K562 (cell line): ENCODE results near the gene ZNF853. TPM values are rescaled to one million over a fixed set of nuclear protein-coding genes. Genes with fewer than 3 reads are reported as not detected.

Experiments
- ATAC-seq: fragments of 200-7000 bp; cut with Tn5 transposase; 3 replicates; pipeline ENCODE4 v1.9.1; 2020; ENCODE audit warnings: moderate library complexity
- Bru-seq: library from RNA; stranded (reverse); fragments of 400-500 nt; gene quantifications from one replicate; lab custom pipeline; 2021; lab: Mats Ljungman, UMichigan
- BruChase-seq, 2 experiments: library from RNA; stranded (reverse); fragments of 400-500 nt; gene quantifications; one replicate each; lab custom pipeline; 2021; lab: Mats Ljungman, UMichigan
- BruUV-seq: library from RNA; stranded (reverse); fragments of 400-500 nt; replicated peaks from 2 replicates; lab custom pipeline; 2021; lab: Mats Ljungman, UMichigan
- CTCF ChIA-PET: fragments of 300-600 bp; formaldehyde crosslinking; extraction: SDS; loops from one replicate; lab custom pipeline; 2021; ENCODE audit warnings: low intra/inter-chr PET ratio; lab: Yijun Ruan, JAX
- POLR2A ChIA-PET: fragments of 300-600, 350-650 bp; sonication (Branson Sonifier 250); formaldehyde crosslinking; extraction: SDS; loops from one replicate; lab custom pipeline; 2021; ENCODE audit warnings: antibody characterized with exemption, inconsistent platforms; lab: Yijun Ruan, JAX
- DNase-seq, 4 experiments: peaks; one replicate each; pipeline versions ENCODE4 v3.0.0 to v3.0.0-alpha.2; 2011 to 2018; ENCODE audit warnings: low spot score in 3 of 4, mixed read lengths in 3 of 4; ENCODE audit errors: extremely low read depth in 1 of 4
- FAIRE-seq: peaks from 2 replicates; lab custom pipeline; 2011; peaks lifted over from hg19 to GRCh38; lab: Jason Lieb, UNC
- H2AFZ ChIP-seq: 2 replicates; pipeline ENCODE4 v1.6.0; 2011; ENCODE audit warnings: low read depth, low read length, control low read depth, inconsistent platforms
- H3K27ac ChIP-seq: fragments of 200-600 bp; 3 replicates; pipeline ENCODE4 v1.8.0; 2011; ENCODE audit warnings: low read depth, mild to moderate bottlenecking, control low read depth, inconsistent platforms, low read length, moderate library complexity, mixed read lengths; ENCODE audit errors: extremely low read depth
- H3K27me3 ChIP-seq, 2 experiments: fragments of 300-600 bp in 1 of 2; 2 replicates in 1 of 2; 3 replicates in 1 of 2; pipeline versions ENCODE4 v1.6.0 to v1.8.0; 2011; ENCODE audit warnings: inconsistent platforms in 2 of 2, low read length in 2 of 2, mild to moderate bottlenecking in 1 of 2, mixed read lengths in 1 of 2, moderate library complexity in 1 of 2; ENCODE audit not compliant: control insufficient read depth in 2 of 2, insufficient read depth in 2 of 2
- H3K36me3 ChIP-seq: fragments of 300-600 bp; 3 replicates; pipeline ENCODE4 v1.8.0; 2011; ENCODE audit warnings: mild to moderate bottlenecking, low read length, inconsistent platforms; ENCODE audit not compliant: control insufficient read depth, insufficient read depth
- H3K4me1 ChIP-seq, 2 experiments: fragments of 200-600 bp in 1 of 2; replicated peaks in 1 of 2; 2 replicates in 1 of 2; 3 replicates in 1 of 2; pipeline versions ENCODE4 v1.5.1 to v1.8.0; 2011; ENCODE audit warnings: inconsistent platforms in 2 of 2, low read length in 2 of 2, mild to moderate bottlenecking in 1 of 2, mixed read lengths in 1 of 2, moderate library complexity in 1 of 2; ENCODE audit not compliant: control insufficient read depth in 2 of 2, insufficient read depth in 2 of 2
- H3K4me2 ChIP-seq: 2 replicates; pipeline ENCODE4 v1.6.1; 2011; ENCODE audit warnings: low read length, control low read depth, inconsistent platforms, mixed read lengths; ENCODE audit not compliant: insufficient read depth
- H3K4me3 ChIP-seq: fragments of 200-600 bp; sonication (generic), shearing (Covaris generic); 2 replicates; pipeline ENCODE4 v1.5.1; 2016; ENCODE audit warnings: control low read depth, inconsistent platforms
- H3K79me2 ChIP-seq: fragments of 200-600 bp; 3 replicates; pipeline ENCODE4 v1.8.0; 2011; ENCODE audit warnings: low read length, inconsistent platforms; ENCODE audit not compliant: control insufficient read depth, insufficient read depth
- H3K9ac ChIP-seq, 2 experiments: 2 replicates each; pipeline versions ENCODE4 v1.6.0 to v1.6.1; 2011; ENCODE audit warnings: low read depth in 2 of 2, low read length in 2 of 2, control low read depth in 1 of 2, inconsistent platforms in 1 of 2, mild to moderate bottlenecking in 1 of 2, mixed read lengths in 1 of 2; ENCODE audit not compliant: insufficient read depth in 1 of 2
- H3K9me1 ChIP-seq: one replicate; pipeline ENCODE4 v1.6.0; 2011; ENCODE audit warnings: inconsistent platforms, mild to moderate bottlenecking, low read length, moderate library complexity; ENCODE audit not compliant: control insufficient read depth, insufficient read depth
- H3K9me3 ChIP-seq: replicated peaks from 2 replicates; pipeline ENCODE4 v1.5.1; 2011; ENCODE audit warnings: low read depth, low read length, inconsistent platforms; ENCODE audit not compliant: control insufficient read depth, insufficient read depth
- H4K20me1 ChIP-seq: replicated peaks from 2 replicates; pipeline ENCODE4 v1.6.1; 2011; ENCODE audit warnings: low read length, inconsistent platforms, mixed read lengths; ENCODE audit not compliant: control insufficient read depth, insufficient read depth
- CSDE1 ChIP-seq, 2 experiments: fragments of 450-650 bp; IDR thresholded peaks; 2 replicates each; pipeline ENCODE4 v1.6.1; 2016; ENCODE audit warnings: mild to moderate bottlenecking in 1 of 2
- EWSR1 ChIP-seq: fragments of 450-650 bp; IDR thresholded peaks from 2 replicates; pipeline ENCODE4 v1.6.1; 2018; ENCODE audit warnings: borderline replicate concordance, mild to moderate bottlenecking, low read depth, moderate library complexity; ENCODE audit not compliant: partially characterized antibody
- MCM7 ChIP-seq, 2 experiments: fragments of 450-650 bp; IDR thresholded peaks; 2 replicates each; pipeline ENCODE4 v1.6.1; 2016 to 2018
- PCBP1 ChIP-seq: fragments of 200-400 bp; formaldehyde crosslinking; IDR thresholded peaks from 2 replicates; pipeline ENCODE4 v1.6.1; 2018; ENCODE audit warnings: mild to moderate bottlenecking, low read depth, low read length; ENCODE audit not compliant: poor library complexity, severe bottlenecking
- RBM17 ChIP-seq: fragments of 200-400 bp; formaldehyde crosslinking; IDR thresholded peaks from 2 replicates; pipeline ENCODE4 v1.6.1; 2017; ENCODE audit warnings: low read depth, mild to moderate bottlenecking, low read length, borderline replicate concordance
- SOX6 ChIP-seq: fragments of 450-650 bp; IDR thresholded peaks from 2 replicates; pipeline ENCODE4 v1.6.1; 2014; ENCODE audit warnings: mild to moderate bottlenecking
- STAT5A ChIP-seq: IDR thresholded peaks from 2 replicates; pipeline ENCODE4 v1.6.1; 2012; ENCODE audit warnings: low read length, inconsistent platforms, borderline replicate concordance
- TAF7 ChIP-seq: fragments of 450-650 bp; IDR thresholded peaks from 2 replicates; pipeline ENCODE4 v1.6.1; 2016; ENCODE audit warnings: missing genetic modification characterization, missing compliant biosample characterization
- TAL1 ChIP-seq: fragments of 450-650 bp; IDR thresholded peaks from 2 replicates; pipeline ENCODE4 v1.6.1; 2016; ENCODE audit warnings: mild to moderate bottlenecking
- THRB ChIP-seq: fragments of 450-650 bp; formaldehyde crosslinking; conservative IDR thresholded peaks from 2 replicates; pipeline ENCODE4 v1.4.0; 2022; ENCODE audit warnings: mild to moderate bottlenecking, missing genetic modification characterization
- TRIM25 ChIP-seq: fragments of 450-650 bp; IDR thresholded peaks from 2 replicates; pipeline ENCODE4 v1.7.0; 2016; ENCODE audit warnings: borderline replicate concordance
- ZNF124 ChIP-seq: sonication (generic); formaldehyde crosslinking; IDR thresholded peaks from 2 replicates; pipeline ENCODE4 v1.8.1; 2022; ENCODE audit warnings: missing genetic modification reagents
- ZNF140 ChIP-seq: fragments of 250-450 bp; sonication (Bioruptor Pico); IDR thresholded peaks from 2 replicates; pipeline ENCODE4 v1.8.0; 2021; ENCODE audit warnings: moderate library complexity, mild to moderate bottlenecking, inconsistent platforms
- ZNF143 ChIP-seq: sonication (generic); formaldehyde crosslinking; IDR thresholded peaks from 2 replicates; pipeline ENCODE4 v1.9.0; 2022; ENCODE audit warnings: mild to moderate bottlenecking, missing genetic modification reagents
- ZNF431 ChIP-seq: sonication (generic); formaldehyde crosslinking; IDR thresholded peaks from 2 replicates; pipeline ENCODE4 v1.8.0; 2022; ENCODE audit warnings: mild to moderate bottlenecking, missing genetic modification reagents
- ZNF766 ChIP-seq: fragments of 200-800 bp; sonication (Bioruptor generic); conservative IDR thresholded peaks from 2 replicates; pipeline ENCODE4 v1.6.1; 2016; ENCODE audit warnings: missing genetic modification characterization, missing compliant biosample characterization
- WGBS: fragments of 100-300 bp; shearing (Covaris generic); methylation state at CpG from one replicate; pipeline ENCODE4 v1.1.6; 2016; ENCODE audit warnings: low coverage, mixed read lengths; ENCODE audit not compliant: insufficient coverage; ENCODE audit errors: missing lambda C conversion rate; 5-methylcytosine and 5-hydroxymethylcytosine counted together
- in situ Hi-C: fragments of 300-500 bp; cut with MboI; formaldehyde crosslinking; loops from 4 replicates; pipeline ENCODE4 v1.15.0; 2018; ENCODE audit warnings: inconsistent platforms, mixed read lengths
- intact Hi-C: fragments of 100-400 bp; cut with micrococcal nuclease; formaldehyde crosslinking; loops from 2 replicates; pipeline ENCODE4 v1.14.2; 2022
- long read RNA-seq, 3 experiments: library from polyadenylated mRNA in 2 of 3; library from RNA in 1 of 3; unstranded in 2 of 3; stranded (forward) in 1 of 3; transcript quantifications; one replicate each; pipeline ENCODE4 v2.0.0, GENCODE V29; 2019 to 2022
- polyA minus RNA-seq, 3 experiments: library from RNA; depleted of rRNA, polyadenylated mRNA; stranded (reverse); fragments of >200 nt; gene quantifications; 2 replicates each; pipeline ENCODE4 v1.2.3, GENCODE V29; 2011
- polyA plus RNA-seq, 8 experiments: library from polyadenylated mRNA; depleted of rRNA in 4 of 8; stranded (reverse) in 5 of 8; unstranded in 3 of 8; fragments of >200 nt; fragmentation: Nextera tagmentation in 2 of 8; fragmentation: Illumina TruSeq in 1 of 8; extraction: Ambion mirVana in 2 of 8; extraction: Trizol in 1 of 8; gene quantifications; 2 replicates each; pipeline versions ENCODE4 v1.2.1 to v1.2.3, GENCODE V29; 2011 to 2014; ENCODE audit warnings: inconsistent platforms in 1 of 8, missing spikeins in 1 of 8
- total RNA-seq, 7 experiments: library from RNA; depleted of rRNA in 6 of 7; stranded (reverse); fragments of >200 nt in 6 of 7; fragmentation: Illumina TruSeq in 2 of 7; extraction: Trizol in 2 of 7; gene quantifications; 2 replicates each; pipeline versions ENCODE4 v1.2.1 to v1.2.3, GENCODE V29; 2011 to 2021; ENCODE audit warnings: low replicate concordance in 1 of 7

ZNF853 gene
- not detected in 2 replicates for total RNA-seq (2011; cell fraction: chromatin; rRNA removed; ENCODE audit: low replicate concordance)
- 0.17 TPM in 1 of 2 replicates, not detected in the other for total RNA-seq (2011; cell fraction: nucleolus; rRNA removed)
- total RNA-seq (2011; cell fraction: nucleoplasm; rRNA removed), result not detected in 2 replicates
- total RNA-seq (2014; rRNA removed), result 0.04 TPM in 1 of 2 replicates, not detected in the other
- total RNA-seq (2014; rRNA removed; fragmentation: Illumina TruSeq; extraction: Trizol), result not detected in 2 replicates
- not detected in 2 replicates for total RNA-seq (2015; rRNA removed; fragmentation: Illumina TruSeq; extraction: Trizol)
- total RNA-seq (2021), result not detected in 2 replicates
- polyA plus RNA-seq (2011; rRNA removed), result 0.05 TPM in 1 of 2 replicates, not detected in the other
- 0.01 and 0.03 TPM in 2 replicates for polyA plus RNA-seq (2011; cell fraction: cytosol; rRNA removed)
- 0.04 TPM in 1 of 2 replicates, not detected in the other for polyA plus RNA-seq (2011; cell fraction: nucleus; rRNA removed)
- polyA plus RNA-seq (2012), result 0.06 TPM in 1 of 2 replicates, not detected in the other
- 0.03 TPM in 1 of 2 replicates, not detected in the other for polyA plus RNA-seq (2014; fragmentation: Illumina TruSeq; extraction: Trizol)
- polyA plus RNA-seq (2014; fragmentation: Nextera tagmentation; extraction: Ambion mirVana), result not detected
- polyA plus RNA-seq (2014; rRNA removed), result not detected in 2 replicates
- 0.32 TPM in 1 of 2 replicates, not detected in the other for polyA minus RNA-seq (2011; rRNA and poly(A)+ RNA removed)
- not detected in 2 replicates for polyA minus RNA-seq (2011; cell fraction: cytosol; rRNA and poly(A)+ RNA removed)
- not detected in 2 replicates for polyA minus RNA-seq (2011; cell fraction: nucleus; rRNA and poly(A)+ RNA removed)
- not detected for Bru-seq, nascent RNA
- percentile 14 among the genes with signal in this experiment for BruChase-seq, experiment 1, labeled RNA remaining after a 2-hour chase
- percentile 10 among the genes with signal in this experiment for BruChase-seq, experiment 2, labeled RNA remaining after a 6-hour chase
- long read RNA-seq, experiment 1, result 0 reads
- long read RNA-seq, experiment 2, result 0 reads
- long read RNA-seq, experiment 3, result 0 reads

- Histone ChIP-seq H3K27me3 (peaks cover 32 to 64% of the 10 kb centered on the region in 2 experiments), H2AFZ (no peak within 1 kb of the TSS), H3K9me3 (no peaks in the 10 kb centered on the region), H3K79me2 (no peaks in the 10 kb centered on the region), H3K4me3 (no peak within 1 kb of the TSS), H3K4me2 (no peak within 1 kb of the TSS), H3K9me1 (no peaks in the 10 kb centered on the region), H3K4me1 (peaks cover 0 to 16% of the 10 kb centered on the region in 2 experiments; a peak in 2 of 5 replicates), H3K36me3 (no peaks in the 10 kb centered on the region), H3K27ac (no peak within 1 kb of the TSS), H3K9ac (no peak within 1 kb of the TSS), H4K20me1 (no peaks in the 10 kb centered on the region)
- WGBS, result 61% methylated on average over 31 of the region's 91 CpGs
- no peak for TF ChIP-seq ZNF124
- no peak for TF ChIP-seq TRIM25
- TF ChIP-seq SOX6, result no peak
- no peak for TF ChIP-seq RBM17
- TF ChIP-seq ZNF140 (CRISPR knock-in tag), result no peak
- TF ChIP-seq CSDE1 (IDR thresholded peaks at IDR 0.05), result no peak
- no peak for TF ChIP-seq ZNF766 (CRISPR knock-in tag)
- no peak for TF ChIP-seq TAL1
- no peak for TF ChIP-seq THRB
- TF ChIP-seq ZNF431 (CRISPR knock-in tag), result no peak
- TF ChIP-seq ZNF143 (CRISPR knock-in tag), result no peak
- no peak for TF ChIP-seq PCBP1
- no peak for TF ChIP-seq STAT5A
- TF ChIP-seq MCM7 (IDR thresholded peaks at IDR 0.05), result no peak
- TF ChIP-seq EWSR1, result no peak
- no peak for TF ChIP-seq TAF7
- POLR2A ChIA-PET, result no interaction called here
- intact Hi-C loops, result no loop called here
- in situ Hi-C loops, result no loop called here
- BruUV-seq, result no TSS peak
- no peak for ATAC-seq
- DNase-seq, result peak in 2 of 4 experiments; percentile 25 to 33
- no peak for FAIRE-seq
- CTCF ChIA-PET, result no interaction called here
Observed at GRCh38 chr7:6614953-6615722, at the start of gene ZNF853. TSS of gene ZNF853 (plus strand) at chr7:6615610. CDS start at chr7:6616175, 565 bp downstream.
